Fibroblast of lung (primary cell): ENCODE data around the gene ALKBH3.

ENCODE experiments used
- CTCF ChIP-seq, 2 donors: IDR thresholded peaks in 1 of 2; conservative IDR thresholded peaks in 1 of 2; 1 replicate in 1 of 2; 2 replicates in 1 of 2; pipeline ENCODE4 v1.5.1; 2011 to 2012; ENCODE audit warnings: low read length in 2 of 2, control low read depth in 1 of 2, inconsistent platforms in 1 of 2, low read depth in 1 of 2, mild to moderate bottlenecking in 1 of 2
- EZH2 ChIP-seq: IDR thresholded peaks from 2 replicates; pipeline ENCODE4 v1.5.1; 2012; ENCODE audit warnings: low read length, control low read depth, mild to moderate bottlenecking; ENCODE audit errors: missing control alignments

- TF ChIP-seq CTCF (conservative IDR thresholded peaks at IDR 0.05 in 1 of 2, IDR thresholded peaks at IDR 0.05 in 1 of 2; ENCODE audit: low read depth in 1 of 2, low read length in 2 of 2) = no peak
- no peak for TF ChIP-seq EZH2
These were observed 45.5 kb upstream of the ALKBH3 start for GRCh38 chr11:43835104-43835503.
